ENCODE data around the gene SYNPR. TPM values are rescaled to one million over a fixed set of nuclear protein-coding genes. Genes with fewer than 3 reads are reported as not detected.
A peak's percentile ranks its signal among the peaks of the same experiment; 100 is the strongest.

Gene SYNPR
- total RNA-seq, 1 experiment from 2014 or later = not detected

GRCh38 chr3:63471781-63472180 lies 193.7 kb downstream of the SYNPR start:
- DNase-seq (ENCODE audit: low read depth) = no peak

- DNase-seq (ENCODE audit: low read depth) = no peak
Measured at GRCh38 chr3:63473641-63474166, 195.6 kb downstream of the SYNPR start.

- no peak for DNase-seq (ENCODE audit: low read depth)
Measured at GRCh38 chr3:63474828-63475518, 196.9 kb downstream of the SYNPR start.

- DNase-seq (ENCODE audit: low read depth) = no peak
Measured at GRCh38 chr3:63477494-63478129, 199.5 kb downstream of the SYNPR start.

GRCh38 chr3:63478990-63479660 lies 201.0 kb downstream of the SYNPR start:
- no peak for DNase-seq (ENCODE audit: low read depth)

- DNase-seq (ENCODE audit: low read depth) = no peak
Measured at GRCh38 chr3:63479661-63480035, 201.5 kb downstream of the SYNPR start.

GRCh38 chr3:63481627-63482026 lies 203.5 kb downstream of the SYNPR start:
- no peak for DNase-seq (ENCODE audit: low read depth)

GRCh38 chr3:63482341-63482740 lies 204.2 kb downstream of the SYNPR start:
- no peak for DNase-seq (ENCODE audit: low read depth)

GRCh38 chr3:63492464-63492863 lies 214.4 kb downstream of the SYNPR start:
- no peak for DNase-seq (ENCODE audit: low read depth)

GRCh38 chr3:63493101-63493500 lies 215.0 kb downstream of the SYNPR start:
- DNase-seq (ENCODE audit: low read depth) = no peak

- DNase-seq (ENCODE audit: low read depth) = peak; percentile 3
Measured at GRCh38 chr3:63494646-63495045, 216.5 kb downstream of the SYNPR start.

GRCh38 chr3:63497641-63498040 lies 219.5 kb downstream of the SYNPR start:
- DNase-seq (ENCODE audit: low read depth) = no peak

GRCh38 chr3:63500196-63500595 lies 222.1 kb downstream of the SYNPR start:
- peak; percentile 8 for DNase-seq (ENCODE audit: low read depth)

- peak; percentile 43 for DNase-seq (ENCODE audit: low read depth)
Measured at GRCh38 chr3:63508305-63508704, 230.2 kb downstream of the SYNPR start.

GRCh38 chr3:63508771-63509170 lies 230.7 kb downstream of the SYNPR start:
- DNase-seq (ENCODE audit: low read depth) = no peak

GRCh38 chr3:63513791-63514190 lies 235.7 kb downstream of the SYNPR start:
- DNase-seq (ENCODE audit: low read depth) = no peak

GRCh38 chr3:63514678-63515077 lies 236.6 kb downstream of the SYNPR start:
- DNase-seq (ENCODE audit: low read depth) = no peak

GRCh38 chr3:63519426-63519825 lies 241.3 kb downstream of the SYNPR start:
- DNase-seq (ENCODE audit: low read depth) = peak; percentile 70

GRCh38 chr3:63521657-63522056 lies 243.5 kb downstream of the SYNPR start:
- peak; percentile 57 for DNase-seq (ENCODE audit: low read depth)

GRCh38 chr3:63523100-63523499 lies 245.0 kb downstream of the SYNPR start:
- peak; percentile 34 for DNase-seq (ENCODE audit: low read depth)

GRCh38 chr3:63528325-63529000 lies 250.4 kb downstream of the SYNPR start:
- no peak for DNase-seq (ENCODE audit: low read depth)

- DNase-seq (ENCODE audit: low read depth) = no peak
Measured at GRCh38 chr3:63532521-63532920, 254.4 kb downstream of the SYNPR start.

Measured in M059J (cell line).